ENCODE results near the gene C1S.

DNA sequence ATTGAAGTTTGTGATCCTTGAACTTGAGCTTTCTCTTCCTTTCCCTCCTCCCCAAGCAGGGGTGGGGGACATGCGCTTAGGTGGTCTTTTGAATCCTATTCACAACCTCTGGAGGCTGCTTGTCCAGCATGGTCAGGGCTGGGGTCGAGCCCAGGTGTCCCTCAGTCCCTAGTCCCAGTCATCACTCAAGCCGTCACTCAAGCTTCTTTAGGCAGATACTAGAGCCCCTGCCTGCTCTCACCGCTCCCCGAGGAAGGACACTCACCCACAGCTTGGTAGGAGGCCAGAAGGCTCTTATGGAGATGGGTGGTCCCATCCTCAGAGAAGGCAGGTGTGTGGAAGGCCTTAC, 49.0 kb downstream of the C1S start:
- TF ChIP-seq, protein P1, sequence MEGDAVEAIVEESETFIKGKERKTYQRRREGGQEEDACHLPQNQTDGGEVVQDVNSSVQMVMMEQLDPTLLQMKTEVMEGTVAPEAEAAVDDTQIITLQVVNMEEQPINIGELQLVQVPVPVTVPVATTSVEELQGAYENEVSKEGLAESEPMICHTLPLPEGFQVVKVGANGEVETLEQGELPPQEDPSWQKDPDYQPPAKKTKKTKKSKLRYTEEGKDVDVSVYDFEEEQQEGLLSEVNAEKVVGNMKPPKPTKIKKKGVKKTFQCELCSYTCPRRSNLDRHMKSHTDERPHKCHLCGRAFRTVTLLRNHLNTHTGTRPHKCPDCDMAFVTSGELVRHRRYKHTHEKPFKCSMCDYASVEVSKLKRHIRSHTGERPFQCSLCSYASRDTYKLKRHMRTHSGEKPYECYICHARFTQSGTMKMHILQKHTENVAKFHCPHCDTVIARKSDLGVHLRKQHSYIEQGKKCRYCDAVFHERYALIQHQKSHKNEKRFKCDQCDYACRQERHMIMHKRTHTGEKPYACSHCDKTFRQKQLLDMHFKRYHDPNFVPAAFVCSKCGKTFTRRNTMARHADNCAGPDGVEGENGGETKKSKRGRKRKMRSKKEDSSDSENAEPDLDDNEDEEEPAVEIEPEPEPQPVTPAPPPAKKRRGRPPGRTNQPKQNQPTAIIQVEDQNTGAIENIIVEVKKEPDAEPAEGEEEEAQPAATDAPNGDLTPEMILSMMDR (IDR thresholded peaks at IDR 0.05) = no peak
- TF ChIP-seq POLR2A (IDR thresholded peaks at IDR 0.05) = no peak
